NCI-H526 (cell line): ENCODE data around the gene NECAB3.
"Not testable (repeated sequence)": the region's sequence is repeated elsewhere in the genome, so short reads cannot be mapped to it uniquely, and the experiment has no call there.

ENCODE experiments used
- DNase-seq, 2 experiments: peaks; one replicate each; lab custom pipeline; 2025; lab: John Stamatoyannopoulos, UW

The NECAB3 gene

GRCh38 chr20:33650111-33650752 is 24.0 kb downstream of the NECAB3 start:
- DNase-seq, result no peak

DNA sequence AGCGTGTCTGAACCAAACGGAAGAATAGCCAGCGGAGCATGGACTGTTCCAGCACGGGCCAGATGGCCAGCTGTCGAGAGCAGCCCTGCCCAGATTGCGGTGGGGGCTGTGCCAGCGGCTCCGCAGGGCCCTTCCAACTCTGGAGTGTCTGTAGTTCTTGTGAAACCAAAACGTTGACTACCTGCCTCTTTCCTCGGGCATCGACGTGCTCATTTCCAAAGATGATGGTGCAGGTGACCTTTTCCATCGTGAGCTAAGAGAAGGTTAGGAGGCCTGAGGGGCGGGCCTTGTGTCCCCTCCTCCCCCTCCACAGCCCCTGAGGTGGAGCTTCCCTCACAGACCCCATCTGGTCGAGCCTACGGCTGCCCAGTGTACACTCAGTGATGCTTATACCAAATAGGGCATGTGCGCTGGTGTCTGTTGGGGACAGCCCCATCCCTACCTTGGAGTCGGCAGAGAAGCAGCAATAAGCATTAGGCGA is 25.0 kb downstream of the NECAB3 start:
- no peak for DNase-seq

- DNase-seq, result no peak
Observed at GRCh38 chr20:33648396-33649004, 25.7 kb downstream of the NECAB3 start.

DNA sequence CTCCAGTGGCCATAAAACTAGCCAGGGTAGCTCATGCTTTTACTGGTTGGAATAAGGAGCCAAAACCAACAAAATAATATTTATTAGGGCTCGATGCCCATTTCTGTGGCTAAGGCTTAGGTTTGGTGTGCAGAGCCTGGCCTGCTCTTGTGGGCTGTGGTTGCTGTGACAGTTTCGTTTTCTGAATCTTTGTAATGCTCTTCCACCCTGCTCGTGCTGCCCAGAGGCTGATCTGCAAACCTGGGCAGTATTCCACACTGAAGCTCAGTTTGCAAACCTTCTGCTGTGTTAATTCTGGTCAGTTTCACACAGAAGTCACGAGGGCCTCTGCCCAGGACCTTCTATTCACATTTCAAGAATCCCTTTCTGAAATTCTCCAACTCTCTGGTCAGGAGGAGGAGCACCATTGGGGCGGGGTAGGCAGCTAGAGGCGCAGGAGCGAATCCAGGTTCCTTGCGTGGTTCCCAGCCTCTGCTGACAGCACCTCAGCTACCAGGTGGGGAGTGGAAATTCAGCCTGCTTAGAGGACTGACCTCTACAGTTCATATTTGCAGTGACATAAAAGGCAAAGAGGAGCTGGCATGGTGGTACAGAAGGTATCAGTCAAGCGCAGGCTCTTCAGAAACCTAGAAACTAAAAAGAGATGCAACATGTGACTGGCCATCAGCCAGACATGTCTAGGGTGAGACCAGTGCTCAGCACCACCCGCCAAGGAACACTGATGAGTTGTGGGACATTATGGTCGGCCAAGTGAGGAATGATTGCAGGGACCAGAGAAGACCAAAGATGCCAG is 26.4 kb downstream of the NECAB3 start:
- DNase-seq, result no peak

DNA sequence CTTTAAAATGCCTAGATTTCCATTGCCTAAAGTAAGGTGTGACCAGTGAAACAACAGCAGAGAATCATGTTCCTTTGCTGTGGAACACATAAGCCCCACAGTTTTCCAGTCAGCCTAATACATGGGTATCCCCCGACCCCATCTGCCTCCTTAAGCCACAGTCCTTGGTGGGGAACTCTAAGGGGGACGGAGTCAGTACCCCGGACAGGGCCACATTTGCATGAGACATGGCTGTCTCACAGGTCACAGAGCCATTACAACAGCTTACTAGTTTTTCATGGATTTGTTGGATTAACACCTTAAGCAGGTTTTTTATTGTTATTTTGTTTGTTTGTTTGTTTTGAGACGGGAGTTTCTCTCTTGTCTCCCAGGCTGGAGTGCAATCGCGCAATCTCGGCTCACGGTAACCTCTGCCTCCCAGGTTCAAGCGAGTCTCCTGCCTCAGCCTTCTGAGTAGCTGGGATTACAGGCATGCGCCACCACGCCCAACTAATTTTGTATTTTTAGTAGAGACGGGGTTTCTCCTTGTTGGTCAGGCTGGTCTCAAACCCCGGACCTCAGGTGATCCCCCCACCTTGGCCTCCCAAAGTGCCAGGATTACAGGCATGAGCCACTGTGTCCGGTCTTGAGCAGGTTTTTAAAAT is 27.1 kb downstream of the NECAB3 start:
- not testable (repeated sequence) for DNase-seq

- DNase-seq, result no peak
Observed at GRCh38 chr20:33646191-33646590, 28.0 kb downstream of the NECAB3 start.

- DNase-seq, result no peak
Observed at GRCh38 chr20:33645396-33645795, 28.8 kb downstream of the NECAB3 start.

DNA sequence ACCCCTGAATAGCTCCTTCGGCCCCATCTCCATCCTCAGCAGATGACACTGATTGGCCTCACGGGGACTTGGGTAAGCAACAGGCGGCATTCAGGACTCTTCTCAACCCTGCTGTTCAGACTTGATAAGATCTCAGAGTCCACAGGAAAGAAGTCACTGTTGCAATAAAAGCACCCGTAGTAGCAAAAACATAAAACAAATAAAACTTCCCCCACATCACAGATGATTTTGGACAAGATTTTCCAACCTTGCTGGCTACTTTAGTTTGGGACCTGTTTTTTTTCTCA is 29.2 kb downstream of the NECAB3 start:
- no peak for DNase-seq

DNA sequence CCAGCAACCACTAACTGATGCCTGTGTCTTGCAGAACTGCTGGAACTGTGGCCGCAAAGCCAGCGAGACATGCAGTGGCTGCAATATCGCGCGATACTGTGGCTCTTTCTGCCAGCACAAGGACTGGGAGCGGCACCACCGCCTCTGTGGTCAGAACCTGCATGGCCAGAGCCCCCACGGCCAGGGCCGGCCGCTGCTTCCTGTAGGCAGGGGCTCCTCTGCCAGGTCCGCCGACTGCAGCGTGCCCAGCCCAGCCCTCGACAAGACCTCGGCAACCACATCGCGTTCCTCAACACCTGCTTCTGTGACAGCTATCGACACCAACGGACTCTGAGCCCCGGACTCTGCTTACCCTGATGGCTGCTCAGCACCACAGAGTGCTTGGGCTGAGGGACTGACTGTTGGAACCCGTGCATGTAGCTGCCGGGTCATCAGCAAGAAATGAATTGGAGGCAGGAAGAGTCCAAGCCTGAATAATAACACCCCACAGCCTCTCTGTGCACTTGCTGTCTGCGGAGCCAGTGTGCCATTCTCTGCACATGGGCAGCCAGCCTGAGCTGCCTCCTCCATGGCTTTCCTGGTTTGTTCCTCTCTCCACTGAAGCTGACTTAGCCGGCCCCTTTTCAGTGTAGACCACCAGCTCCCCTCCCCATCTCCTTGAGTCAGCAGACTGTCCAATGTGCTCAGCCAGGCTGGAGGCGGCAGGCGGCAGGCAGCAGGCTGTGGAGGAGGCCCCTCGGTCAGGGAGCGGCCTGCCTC is 29.7 kb downstream of the NECAB3 start:
- DNase-seq, result no peak

DNA sequence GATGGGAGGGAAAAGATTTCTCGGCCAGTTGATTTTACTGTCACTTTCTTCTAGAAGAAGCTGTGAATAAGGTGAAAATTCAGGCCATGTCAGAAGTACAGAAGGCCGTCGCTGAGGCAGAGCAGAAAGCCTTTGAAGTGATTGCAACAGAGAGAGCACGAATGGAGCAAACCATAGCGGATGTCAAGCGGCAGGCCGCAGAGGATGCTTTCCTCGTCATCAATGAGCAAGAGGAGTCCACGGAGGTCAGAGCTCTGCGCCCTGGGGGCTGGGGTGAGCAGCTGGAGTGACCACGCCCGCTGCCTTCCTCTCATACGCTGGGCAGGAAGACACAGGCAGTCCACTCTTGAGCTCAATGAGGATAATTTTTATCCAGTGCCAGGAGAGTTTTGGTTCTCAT is 33.9 kb downstream of the NECAB3 start:
- no peak for DNase-seq

DNA sequence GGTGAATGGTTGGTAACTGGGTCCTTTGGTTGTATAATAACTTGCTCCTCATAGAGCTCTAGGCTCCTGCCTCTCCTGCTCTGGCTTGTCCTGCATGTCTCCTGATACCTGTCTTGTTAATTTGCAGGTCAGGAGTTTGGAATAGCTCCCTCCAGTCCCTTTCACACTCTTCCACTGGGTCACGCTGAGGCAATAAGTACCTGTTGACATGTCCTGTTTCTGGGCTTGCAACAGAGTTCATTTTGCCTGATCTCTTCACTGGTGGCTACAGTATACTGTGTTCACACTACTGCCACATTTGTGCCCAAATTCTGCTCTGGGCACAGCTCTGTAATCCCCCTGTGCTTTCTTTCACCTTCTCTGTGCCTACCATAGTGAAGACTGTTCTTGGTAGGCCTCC is 37.5 kb downstream of the NECAB3 start:
- DNase-seq, result no peak

- no peak for DNase-seq
Observed at GRCh38 chr20:33635341-33635740, 38.9 kb downstream of the NECAB3 start.

GRCh38 chr20:33631910-33632309 is 42.3 kb downstream of the NECAB3 start:
- not testable (repeated sequence) for DNase-seq

- no peak for DNase-seq
Observed at GRCh38 chr20:33630507-33630906, 43.7 kb downstream of the NECAB3 start.

DNA sequence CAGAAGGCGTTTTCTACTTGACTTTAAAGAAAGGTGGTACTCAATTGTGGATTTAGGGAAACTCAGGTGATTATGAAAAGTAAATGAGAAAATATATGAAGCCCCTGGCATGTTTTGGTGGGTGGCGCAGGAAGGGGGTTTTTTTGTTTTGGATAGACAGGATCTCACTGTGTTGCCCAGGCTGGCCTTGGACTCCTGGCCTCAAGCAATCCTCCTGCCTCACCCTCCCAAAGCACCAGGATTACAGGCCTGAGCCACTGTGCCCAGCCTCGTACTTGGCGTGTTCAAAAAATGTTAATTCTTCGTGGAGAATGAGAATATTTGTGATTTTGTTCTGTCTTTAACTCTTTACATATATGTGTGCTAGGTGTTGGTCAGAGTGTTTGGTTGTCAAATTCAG is 44.2 kb downstream of the NECAB3 start:
- DNase-seq, result no peak

- no peak for DNase-seq
Observed at GRCh38 chr20:33629533-33629932, 44.7 kb downstream of the NECAB3 start.

DNA sequence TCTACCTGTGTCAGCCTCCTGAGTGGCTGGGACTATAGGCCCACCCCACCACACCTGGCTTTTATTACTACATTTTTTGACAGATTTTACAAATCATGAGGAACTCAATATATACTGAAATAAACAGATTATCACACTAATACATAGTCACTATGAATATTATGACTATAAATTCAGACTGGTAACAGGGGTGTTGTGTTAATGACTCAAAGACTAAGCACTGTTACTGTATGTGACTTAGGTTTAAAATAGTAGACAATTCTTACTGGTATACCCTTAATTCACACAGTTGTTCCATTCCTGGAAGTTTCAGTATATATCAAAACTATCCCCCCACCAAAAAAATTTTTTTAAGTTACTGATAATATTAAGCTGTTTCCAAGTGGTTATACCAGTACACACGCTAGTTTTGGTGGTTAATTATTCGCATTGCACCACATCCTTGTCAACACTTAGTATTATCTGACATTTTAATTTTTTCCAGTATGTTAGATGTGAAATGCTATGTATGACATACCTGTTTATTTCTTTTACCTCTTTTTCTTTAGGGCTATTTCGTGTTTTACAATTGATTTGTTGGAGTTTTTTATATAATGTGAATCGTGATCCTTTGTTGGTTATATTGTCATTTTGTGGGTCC is 46.5 kb downstream of the NECAB3 start:
- no peak for DNase-seq

DNA sequence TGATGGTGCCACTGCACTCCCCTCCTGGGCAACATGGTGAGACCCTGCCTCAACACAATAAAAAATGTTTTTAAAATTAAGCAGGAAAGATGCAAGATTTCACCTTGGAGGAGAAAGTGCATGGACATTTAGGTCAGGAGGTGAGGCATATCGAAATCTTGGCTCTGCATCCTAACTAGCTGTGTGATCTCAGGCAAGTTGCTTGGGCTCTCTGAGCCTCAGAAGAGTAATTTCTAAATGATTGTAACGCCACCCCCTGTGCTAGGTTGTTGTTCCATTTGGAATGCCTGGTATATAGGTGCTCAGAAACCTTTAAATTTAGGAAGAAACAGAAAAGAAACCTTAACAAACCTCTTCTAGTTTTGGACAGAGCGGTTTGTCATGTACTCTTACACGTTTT is 48.0 kb downstream of the NECAB3 start:
- no peak for DNase-seq

DNA sequence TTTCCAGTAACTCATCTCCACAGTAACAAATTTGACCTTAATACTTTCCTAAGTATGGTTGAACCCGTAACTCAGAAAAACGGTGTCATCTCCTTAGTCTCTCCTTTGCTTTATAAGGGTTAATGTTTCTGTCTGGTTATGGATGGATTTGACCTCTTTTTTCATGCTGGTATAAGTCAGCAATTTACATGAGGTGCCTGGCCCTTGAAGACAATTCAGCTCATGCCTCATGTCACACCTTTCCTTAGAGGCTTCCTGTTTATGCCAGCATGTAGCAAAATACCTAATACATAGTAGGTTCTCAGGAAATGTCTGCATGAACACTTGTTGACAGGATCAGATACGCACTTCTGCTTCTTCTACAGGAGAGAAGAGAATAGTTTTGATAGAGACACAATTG is 49.8 kb downstream of the NECAB3 start:
- no peak for DNase-seq

GRCh38 chr20:33622705-33623365 is 51.4 kb downstream of the NECAB3 start:
- DNase-seq, result no peak
